LoVo (cell line): ENCODE results near the gene CLPSL1.
"Not testable (repeated sequence)": the region's sequence is repeated elsewhere in the genome, so short reads cannot be mapped to it uniquely, and the experiment has no call there.

Experiments used
- DNase-seq: peaks from one replicate; pipeline ENCODE4 v3.0.0-alpha.2; 2016; ENCODE audit warnings: low spot score

CLPSL1 gene

GRCh38 chr6:35780719-35781118 is at the start of gene CLPSL1:
Gene CLPSL1 (plus strand): TSS chr6:35781019. CDS start chr6:35781111, 92 bp downstream.
- DNase-seq = no peak

- peak; percentile 28 for DNase-seq
Observed at GRCh38 chr6:35731414-35731735, 49.4 kb upstream of the CLPSL1 start.

- DNase-seq = peak; percentile 62
Observed at GRCh38 chr6:35731736-35732532, 48.9 kb upstream of the CLPSL1 start.

GRCh38 chr6:35733633-35734032 is 47.2 kb upstream of the CLPSL1 start:
- DNase-seq = no peak

GRCh38 chr6:35734319-35734718 is 46.5 kb upstream of the CLPSL1 start:
- not testable (repeated sequence) for DNase-seq

GRCh38 chr6:35735452-35735851 is 45.4 kb upstream of the CLPSL1 start:
- DNase-seq = no peak

- peak; percentile 49 for DNase-seq
Observed at GRCh38 chr6:35736253-35736894, 44.4 kb upstream of the CLPSL1 start.

- no peak for DNase-seq
Observed at GRCh38 chr6:35736982-35737412, 43.8 kb upstream of the CLPSL1 start, which contains the start of gene ARMC12. Gene ARMC12 (plus strand): TSS chr6:35737032. CDS start chr6:35737109, 77 bp downstream.

GRCh38 chr6:35737413-35738211 is 43.2 kb upstream of the CLPSL1 start:
- DNase-seq = peak; percentile 67

GRCh38 chr6:35739645-35740524 is 40.9 kb upstream of the CLPSL1 start:
- no peak for DNase-seq

- DNase-seq = no peak
Observed at GRCh38 chr6:35742842-35743241, 38.0 kb upstream of the CLPSL1 start.

- DNase-seq = no peak
Observed at GRCh38 chr6:35745509-35745908, 35.3 kb upstream of the CLPSL1 start.

GRCh38 chr6:35746516-35746915 is 34.3 kb upstream of the CLPSL1 start:
- DNase-seq = no peak

GRCh38 chr6:35747877-35748276 is 32.9 kb upstream of the CLPSL1 start:
- no peak for DNase-seq

GRCh38 chr6:35750557-35750956 is 30.3 kb upstream of the CLPSL1 start:
- DNase-seq = no peak

GRCh38 chr6:35751594-35751993 is 29.2 kb upstream of the CLPSL1 start:
- no peak for DNase-seq

GRCh38 chr6:35752330-35752729 is 28.5 kb upstream of the CLPSL1 start:
- no peak for DNase-seq

GRCh38 chr6:35754452-35755277 is 26.2 kb upstream of the CLPSL1 start:
- no peak for DNase-seq

GRCh38 chr6:35755278-35755924 is 25.4 kb upstream of the CLPSL1 start:
- DNase-seq = no peak

- no peak for DNase-seq
Observed at GRCh38 chr6:35757456-35758123, 23.2 kb upstream of the CLPSL1 start.
